ENCODE measurements around the gene RCOR1.
"Not testable (repeated sequence)": the region's sequence is repeated elsewhere in the genome, so short reads cannot be mapped to it uniquely, and the experiment has no call there.

The RCOR1 gene

DNA sequence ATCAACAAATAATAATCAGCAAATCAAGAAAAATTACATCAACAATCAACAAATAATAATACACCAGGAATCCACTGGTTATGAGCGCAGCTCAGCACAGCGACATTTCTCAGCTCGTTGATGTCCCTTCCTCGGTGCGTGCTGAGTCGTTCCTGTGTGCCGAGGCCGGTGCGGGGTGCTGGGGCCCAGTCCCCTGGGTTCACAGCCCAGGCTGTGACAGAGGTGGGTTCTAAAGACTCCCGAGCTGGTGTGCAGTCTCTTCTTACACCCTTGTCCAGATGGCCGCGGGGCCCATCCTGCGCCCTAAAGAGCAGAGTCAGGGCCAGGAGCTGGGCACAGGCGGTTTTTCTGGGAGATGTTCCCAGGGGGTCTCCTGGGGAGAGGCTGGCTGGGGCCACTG lies 157.9 kb downstream of the RCOR1 start:
- DNase-seq (ENCODE audit: low spot score), result no peak

- DNase-seq (ENCODE audit: low spot score), result no peak
Observed at GRCh38 chr14:102751088-102751487, 158.6 kb downstream of the RCOR1 start.

GRCh38 chr14:102752239-102752847 lies 159.9 kb downstream of the RCOR1 start:
- DNase-seq (ENCODE audit: low spot score), result no peak

DNA sequence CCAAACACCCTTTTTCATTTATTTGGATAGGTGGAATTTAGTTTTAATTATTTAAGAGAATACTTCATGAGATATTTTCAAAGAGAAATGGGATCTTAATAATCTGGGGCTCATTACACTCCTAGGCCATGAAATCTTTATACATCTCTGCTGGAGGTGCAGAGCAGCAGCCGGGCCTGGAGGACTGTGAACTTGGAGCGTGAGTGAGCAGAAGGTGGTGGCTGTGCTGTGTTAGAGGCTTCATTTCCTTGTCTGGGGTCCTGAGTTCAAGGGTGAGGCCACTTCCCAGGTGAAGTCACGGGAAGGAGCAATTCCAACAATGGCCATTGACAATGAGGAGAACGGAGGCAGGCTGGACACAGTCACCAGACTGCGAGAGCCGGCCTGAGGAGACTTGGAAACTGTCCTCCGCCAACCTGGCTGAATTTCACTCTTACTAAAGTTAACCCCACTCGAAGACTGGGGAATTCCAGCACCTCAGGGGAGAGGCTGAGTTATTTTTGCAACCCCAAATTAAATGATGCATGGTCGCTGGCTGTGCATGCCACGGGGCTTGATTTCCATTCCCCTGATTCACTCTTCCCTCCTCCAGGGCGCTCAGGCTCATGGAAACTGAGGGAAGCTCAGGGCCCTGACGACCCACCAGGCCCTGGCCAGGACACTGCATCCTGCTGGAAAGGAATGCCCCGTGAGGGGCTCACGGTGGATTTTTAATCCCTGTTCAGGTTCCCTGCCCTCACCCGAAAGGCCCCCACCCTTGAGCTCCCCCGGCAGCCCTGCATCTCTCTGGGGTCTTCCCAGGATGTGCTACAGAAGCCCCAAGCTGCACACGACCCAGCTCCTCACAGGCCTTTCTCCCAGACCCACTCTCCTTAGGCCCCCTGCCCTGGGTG lies 162.2 kb downstream of the RCOR1 start:
- no peak for DNase-seq (ENCODE audit: low spot score)

GRCh38 chr14:102757646-102758045 lies 165.2 kb downstream of the RCOR1 start:
- no peak for DNase-seq (ENCODE audit: low spot score)

GRCh38 chr14:102758087-102758486 lies 165.6 kb downstream of the RCOR1 start:
- DNase-seq (ENCODE audit: low spot score), result no peak

DNA sequence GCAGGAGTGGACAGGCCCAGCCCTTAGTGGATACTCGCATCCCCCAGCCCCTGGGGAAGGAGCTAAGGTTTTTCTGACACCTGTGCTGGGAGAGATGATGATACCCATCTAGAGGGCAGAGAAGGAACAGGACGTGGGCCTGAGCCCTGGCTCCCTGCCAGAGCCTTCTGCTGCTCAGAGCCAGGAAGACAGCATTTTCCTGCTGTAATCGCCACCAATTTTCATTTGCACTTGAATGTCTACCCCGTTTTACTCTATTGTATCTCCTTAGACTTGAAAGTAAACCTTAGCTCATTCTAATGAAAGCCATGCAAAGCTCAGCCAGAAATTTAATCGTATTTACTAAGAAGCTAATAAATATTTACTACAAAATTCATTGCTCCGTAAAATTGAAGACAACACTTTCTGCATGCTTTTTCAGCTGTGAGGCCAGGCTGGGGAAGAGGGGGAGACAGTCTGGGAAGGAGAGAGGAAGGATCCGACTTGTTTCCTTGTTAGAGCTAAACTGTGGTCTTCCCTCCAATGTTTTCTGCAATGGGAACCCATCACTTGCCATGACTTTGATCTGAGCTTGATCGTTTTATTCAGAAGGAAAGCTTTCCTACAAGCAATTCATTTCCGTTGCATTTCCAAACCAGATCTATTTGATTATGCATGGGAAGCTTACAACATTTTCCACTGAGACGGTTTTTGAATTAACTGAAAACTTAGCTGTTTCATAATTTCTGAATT lies 167.2 kb downstream of the RCOR1 start:
- no peak for DNase-seq (ENCODE audit: low spot score)

DNA sequence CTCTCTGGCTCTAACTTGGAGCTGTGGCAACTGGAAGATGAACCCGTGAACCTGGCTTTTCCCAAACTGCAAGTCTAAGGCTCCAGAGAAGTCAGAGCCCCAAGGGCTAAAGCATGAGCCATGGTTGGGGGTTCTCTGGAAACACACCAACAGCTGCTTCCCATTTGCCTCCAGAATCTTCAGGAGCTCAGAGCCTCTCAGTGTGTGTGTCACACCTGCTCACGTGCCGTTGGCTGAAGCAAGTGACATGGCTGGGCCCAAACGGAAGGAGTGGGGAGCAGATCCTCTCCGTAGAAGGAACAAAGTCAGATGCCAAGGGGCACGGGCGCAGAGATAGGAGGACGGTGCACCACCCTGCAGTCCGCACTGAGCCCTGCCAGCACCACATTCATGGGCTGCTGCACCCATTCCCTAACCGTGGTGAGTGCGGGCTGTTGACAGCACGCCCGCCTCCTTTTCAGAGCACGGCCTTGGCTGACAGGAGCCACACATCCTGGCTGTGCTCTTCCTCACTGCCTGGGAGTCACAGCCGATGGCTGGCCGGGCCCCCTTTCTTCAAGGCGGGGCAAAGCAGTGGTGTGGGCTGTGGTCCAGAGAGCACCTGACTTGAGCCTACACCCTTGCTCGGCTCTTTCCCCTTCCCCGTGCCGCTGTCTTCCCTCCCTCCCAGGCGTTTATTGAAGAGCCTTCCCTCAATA lies 168.2 kb downstream of the RCOR1 start:
- DNase-seq (ENCODE audit: low spot score), result peak; percentile 57

DNA sequence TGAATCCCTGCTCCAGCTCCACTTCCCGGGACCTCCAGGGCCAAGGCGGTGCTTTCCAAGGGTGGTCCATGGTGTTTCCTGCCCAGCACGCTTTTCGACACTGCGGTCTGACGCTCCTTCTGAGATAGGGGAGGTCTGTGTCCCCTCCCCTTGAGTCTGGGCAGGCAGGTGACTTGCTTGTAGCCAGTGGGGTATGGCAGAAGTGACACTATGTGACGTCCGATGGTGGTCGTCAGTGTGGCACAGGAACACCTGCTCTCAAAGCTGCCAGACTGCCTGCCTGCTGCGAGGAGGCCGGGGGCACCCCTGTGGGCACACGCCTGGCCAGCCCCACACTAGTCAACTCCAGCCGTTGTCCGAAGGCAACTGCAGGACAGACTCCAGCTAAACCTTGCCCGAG lies 168.8 kb downstream of the RCOR1 start:
- no peak for DNase-seq (ENCODE audit: low spot score)

GRCh38 chr14:102764220-102764671 lies 171.8 kb downstream of the RCOR1 start:
- no peak for DNase-seq (ENCODE audit: low spot score)

DNA sequence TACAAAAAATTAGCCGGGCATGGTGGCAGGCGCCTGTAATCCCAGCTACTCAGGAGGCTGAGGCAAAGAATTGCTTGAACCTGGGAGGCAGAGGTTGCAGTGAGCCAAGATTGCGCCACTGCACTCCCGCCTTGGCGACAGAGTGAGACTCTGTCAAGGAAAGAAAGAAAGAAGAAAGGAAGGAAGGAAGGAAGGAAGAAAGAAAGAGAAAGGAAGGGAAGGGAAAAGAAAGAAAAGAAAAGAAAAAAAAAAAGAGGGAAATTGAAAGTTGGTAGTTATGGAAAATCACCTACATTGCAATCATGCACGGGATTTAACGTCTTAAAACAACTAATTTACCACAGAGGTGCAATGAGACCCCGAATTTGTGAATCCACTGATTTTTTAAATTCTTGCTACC lies 173.3 kb downstream of the RCOR1 start:
- DNase-seq (ENCODE audit: low spot score), result not testable (repeated sequence)

DNA sequence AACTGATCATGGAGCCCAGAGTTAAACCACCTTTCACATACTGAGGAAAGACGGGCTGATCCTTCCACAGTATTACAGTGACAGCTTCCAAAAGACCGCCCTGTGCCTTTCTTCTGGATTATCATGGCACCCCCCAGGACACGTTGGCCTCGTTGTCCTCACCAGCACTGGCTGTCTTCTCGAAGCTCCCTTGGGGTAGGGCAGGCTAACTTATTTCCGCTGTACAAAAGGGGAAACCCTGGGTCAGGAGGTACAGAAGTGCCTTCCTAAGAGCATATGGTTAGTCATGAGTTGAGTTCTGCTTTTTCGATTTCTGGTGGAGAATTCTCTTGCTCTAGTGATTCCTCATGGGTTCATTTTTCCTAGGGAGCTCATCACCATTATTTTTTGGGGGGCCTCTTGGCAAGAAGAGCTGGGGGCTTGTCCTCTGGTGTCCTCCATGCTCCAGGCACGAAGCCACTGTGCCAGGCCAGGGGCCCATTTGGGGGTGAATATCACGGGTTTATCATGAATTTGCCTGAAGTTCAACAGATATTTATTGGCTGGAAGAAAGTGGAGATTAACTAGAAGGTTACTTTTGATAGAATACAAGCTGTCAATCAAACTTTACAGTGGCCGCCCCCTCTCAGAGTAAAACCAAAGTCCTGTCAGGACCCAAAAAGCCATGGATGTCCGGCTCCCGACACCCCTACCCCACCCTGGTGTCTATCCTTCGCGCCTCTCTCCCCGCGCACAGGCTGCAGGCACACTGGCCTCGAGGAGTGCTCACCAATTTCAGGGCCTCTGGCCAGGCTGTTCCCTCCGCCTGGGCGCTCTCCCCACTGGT lies 176.0 kb downstream of the RCOR1 start:
- DNase-seq (ENCODE audit: low spot score), result no peak

- no peak for DNase-seq (ENCODE audit: low spot score)
Observed at GRCh38 chr14:102769049-102769327, 176.5 kb downstream of the RCOR1 start.

DNA sequence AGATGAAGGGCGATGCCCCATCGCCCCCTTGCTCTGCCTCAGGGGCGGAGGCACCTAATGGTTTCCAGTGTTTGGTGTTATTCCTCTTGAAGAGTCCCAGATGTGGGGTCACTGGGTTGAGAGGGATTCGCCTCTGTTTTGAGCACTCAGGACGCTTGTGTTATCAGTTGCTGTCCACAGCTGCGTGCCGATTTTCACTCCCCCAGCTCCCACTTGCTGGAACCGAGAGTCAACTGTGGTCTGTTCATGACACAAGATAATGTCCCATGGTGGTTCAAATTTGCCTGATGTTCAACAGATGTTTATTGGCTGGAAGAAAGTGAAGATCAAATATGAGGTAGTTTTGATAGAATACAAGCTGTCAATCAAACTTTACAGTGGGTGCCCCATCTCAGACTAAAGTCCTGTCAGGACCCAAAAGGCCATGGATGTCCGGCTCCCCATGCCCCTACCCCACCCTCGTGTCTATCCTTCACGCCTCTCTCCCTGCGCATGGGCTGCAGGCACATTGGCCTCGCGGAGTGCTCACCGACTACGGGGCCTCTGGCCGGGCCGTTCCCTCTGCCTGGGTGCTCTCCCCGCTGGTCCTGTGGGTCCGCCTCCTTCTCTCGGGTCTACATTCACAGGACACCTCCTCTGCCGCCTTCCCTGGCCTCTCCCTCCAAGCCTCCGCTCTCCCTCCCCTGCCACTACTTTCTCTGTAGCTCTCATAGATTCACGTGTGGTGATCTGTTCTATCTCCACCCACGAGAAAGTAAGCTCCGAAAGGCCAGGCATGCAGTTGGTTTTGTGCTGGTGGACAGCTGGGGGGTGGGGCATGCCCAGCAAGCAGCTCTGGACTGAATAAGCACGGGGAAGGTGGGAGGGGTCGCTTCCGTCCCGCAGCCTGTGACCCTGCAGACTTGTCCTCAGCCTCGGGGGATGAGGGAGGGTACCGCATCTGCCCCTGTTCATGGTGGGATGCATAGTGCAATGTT lies 178.0 kb downstream of the RCOR1 start:
- DNase-seq (ENCODE audit: low spot score), result no peak

DNA sequence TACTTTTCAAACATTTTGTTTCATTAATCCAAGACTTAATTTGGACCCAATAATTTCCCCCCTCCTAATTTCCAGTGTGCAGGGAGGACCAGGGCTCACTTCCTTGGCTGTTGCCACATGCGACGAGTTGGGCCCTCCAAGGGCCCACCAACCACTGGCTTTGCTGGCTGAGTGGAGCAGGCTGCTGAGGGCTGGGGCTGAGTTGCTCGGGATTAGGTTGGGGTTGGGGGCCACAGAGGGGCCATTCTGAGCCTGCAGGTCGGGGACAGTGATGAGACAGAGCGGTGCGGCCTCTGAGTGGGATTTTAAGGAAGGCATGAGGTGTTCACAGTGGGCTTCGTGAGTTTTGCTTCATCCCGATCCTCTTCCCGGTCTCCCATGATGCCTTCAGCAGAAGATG lies 178.7 kb downstream of the RCOR1 start:
- no peak for DNase-seq (ENCODE audit: low spot score)

DNA sequence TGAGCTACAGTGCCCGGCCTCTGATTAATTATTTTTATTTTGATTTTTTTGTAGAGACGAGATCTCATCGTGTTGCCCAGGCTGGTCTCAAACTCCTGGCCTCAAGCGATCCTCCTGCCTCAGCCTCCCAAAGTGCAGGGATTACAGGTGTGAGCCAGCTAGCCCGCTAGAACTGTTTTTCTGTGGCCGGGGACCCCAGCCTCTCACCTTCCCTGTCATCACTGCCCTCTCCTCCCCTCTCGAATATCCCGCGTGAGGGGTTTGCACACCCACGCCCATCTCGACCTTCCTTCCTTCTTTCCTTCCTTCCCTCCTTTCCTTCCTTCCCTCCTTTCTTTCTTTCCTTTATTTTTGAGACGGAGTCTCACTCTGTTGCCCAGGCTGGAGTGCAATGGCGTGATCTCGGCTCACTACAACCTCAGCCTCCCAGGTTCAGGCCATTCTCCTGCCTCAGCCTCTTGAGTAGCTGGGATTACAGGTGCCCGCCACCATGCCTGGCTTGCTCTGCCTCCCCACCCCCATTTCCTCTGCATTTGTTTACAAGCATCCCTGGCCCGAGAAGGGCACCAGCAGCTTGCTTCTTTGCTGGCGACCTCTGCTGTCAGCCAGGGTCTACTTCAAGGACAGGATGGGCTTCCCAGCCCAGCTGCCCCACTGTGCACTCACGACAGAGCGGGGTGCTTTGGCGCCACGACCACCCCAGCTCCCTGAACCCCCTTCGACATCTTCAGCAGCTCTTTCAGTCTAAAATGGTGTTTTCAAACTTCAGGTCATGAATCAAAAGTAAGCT lies 180.5 kb downstream of the RCOR1 start:
- DNase-seq (ENCODE audit: low spot score), result peak; percentile 78

- peak; percentile 71 for DNase-seq (ENCODE audit: low spot score)
Observed at GRCh38 chr14:102774391-102775153, 182.1 kb downstream of the RCOR1 start.

DNA sequence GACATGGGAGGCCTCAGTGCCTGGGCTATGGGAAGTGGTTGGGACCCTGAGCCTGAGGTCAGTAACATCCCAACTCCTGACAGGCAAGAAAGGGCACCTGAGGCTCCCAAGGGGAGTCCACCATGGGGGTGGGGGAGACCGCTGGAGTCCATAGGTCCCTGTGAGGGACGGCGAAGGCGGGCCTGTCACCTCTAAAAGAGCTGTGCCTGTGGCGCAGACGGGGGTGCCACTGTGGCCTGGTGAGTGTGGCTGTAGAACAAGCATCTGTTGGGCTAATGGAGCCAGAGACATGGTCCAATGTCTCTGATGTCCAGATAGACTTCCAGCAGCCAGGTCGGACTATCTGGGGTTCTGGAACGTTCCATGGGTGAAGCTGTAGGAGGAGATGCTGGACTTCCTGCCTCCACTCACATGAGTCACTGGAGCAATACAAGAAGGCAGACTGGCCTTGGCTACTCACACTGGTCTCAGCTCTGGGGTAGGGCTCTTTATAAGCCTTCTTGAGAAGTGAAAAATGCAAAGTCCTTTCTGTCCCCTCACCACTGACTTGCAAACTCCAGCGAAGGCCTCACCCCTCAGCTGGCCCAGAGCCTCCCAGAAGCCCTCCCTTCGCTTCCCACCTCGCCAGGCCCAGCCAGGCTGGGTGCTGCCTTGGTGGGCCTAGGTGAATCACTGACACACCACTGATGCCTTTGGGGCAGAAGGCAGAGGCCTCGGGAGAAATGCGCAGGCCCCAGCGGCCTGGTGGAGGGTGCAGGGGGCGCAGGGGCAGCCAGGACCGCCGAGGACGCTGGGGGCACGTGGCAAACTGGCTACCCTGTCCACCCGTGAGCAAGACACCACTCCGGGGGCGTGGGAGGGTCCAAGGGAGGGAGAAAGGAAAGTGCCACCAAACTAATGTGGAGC lies 183.7 kb downstream of the RCOR1 start:
- no peak for DNase-seq (ENCODE audit: low spot score)

All from iPS-NIHi11 (cell line).